ENCODE data around the gene DIP2B.

Gene DIP2B

DNA sequence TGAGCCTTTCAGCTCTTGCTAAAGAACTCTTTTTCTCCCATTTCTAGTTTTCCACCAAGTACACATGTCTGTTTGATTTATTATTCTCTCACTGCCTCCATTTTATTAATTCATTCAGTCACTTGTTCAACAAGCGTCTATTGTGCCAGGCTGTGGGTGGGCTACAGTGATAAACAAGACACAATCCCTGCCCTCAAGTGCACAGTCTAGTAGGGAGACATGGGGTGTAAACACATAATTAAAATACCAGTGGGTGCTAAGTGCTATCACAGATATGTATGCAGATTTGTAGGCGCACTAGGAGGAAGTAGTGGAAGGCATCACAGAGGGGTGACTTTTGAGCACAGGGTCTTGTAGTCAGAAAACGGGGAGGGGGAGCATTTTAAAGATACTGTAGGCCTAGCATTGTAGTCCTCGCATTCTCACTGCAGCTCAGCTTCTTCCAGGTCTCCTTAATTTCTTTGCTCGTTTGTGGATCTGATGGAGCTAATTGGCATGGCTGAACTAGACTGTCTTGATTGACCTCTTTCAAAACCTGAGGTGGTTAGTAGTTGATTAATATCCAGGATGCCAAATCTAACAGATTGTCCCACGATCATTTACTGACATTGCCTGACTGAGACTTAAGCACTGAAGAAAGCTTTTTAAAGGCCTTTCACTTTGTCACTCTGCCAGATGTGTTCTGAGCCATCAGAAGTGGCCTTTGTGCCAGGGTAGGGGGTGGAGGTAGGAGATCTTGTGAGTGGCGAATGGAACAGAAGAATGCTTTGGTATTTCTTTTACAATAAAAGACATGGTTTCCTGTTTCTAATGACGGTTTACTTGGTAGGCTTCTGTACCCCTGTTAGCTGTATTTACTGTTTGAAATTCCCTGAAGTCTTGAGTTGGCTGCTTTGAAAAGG lies 116.9 kb downstream of the DIP2B start:
- no peak for DNase-seq (ENCODE audit: low read depth)
- TF ChIP-seq, protein P1, sequence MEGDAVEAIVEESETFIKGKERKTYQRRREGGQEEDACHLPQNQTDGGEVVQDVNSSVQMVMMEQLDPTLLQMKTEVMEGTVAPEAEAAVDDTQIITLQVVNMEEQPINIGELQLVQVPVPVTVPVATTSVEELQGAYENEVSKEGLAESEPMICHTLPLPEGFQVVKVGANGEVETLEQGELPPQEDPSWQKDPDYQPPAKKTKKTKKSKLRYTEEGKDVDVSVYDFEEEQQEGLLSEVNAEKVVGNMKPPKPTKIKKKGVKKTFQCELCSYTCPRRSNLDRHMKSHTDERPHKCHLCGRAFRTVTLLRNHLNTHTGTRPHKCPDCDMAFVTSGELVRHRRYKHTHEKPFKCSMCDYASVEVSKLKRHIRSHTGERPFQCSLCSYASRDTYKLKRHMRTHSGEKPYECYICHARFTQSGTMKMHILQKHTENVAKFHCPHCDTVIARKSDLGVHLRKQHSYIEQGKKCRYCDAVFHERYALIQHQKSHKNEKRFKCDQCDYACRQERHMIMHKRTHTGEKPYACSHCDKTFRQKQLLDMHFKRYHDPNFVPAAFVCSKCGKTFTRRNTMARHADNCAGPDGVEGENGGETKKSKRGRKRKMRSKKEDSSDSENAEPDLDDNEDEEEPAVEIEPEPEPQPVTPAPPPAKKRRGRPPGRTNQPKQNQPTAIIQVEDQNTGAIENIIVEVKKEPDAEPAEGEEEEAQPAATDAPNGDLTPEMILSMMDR (IDR thresholded peaks at IDR 0.05; ENCODE audit: low read length, missing control alignments), result no peak
- H3K4me3 ChIP-seq (replicated peaks; ENCODE audit: low read depth, low read length), result no peak overlapping the region

DNA sequence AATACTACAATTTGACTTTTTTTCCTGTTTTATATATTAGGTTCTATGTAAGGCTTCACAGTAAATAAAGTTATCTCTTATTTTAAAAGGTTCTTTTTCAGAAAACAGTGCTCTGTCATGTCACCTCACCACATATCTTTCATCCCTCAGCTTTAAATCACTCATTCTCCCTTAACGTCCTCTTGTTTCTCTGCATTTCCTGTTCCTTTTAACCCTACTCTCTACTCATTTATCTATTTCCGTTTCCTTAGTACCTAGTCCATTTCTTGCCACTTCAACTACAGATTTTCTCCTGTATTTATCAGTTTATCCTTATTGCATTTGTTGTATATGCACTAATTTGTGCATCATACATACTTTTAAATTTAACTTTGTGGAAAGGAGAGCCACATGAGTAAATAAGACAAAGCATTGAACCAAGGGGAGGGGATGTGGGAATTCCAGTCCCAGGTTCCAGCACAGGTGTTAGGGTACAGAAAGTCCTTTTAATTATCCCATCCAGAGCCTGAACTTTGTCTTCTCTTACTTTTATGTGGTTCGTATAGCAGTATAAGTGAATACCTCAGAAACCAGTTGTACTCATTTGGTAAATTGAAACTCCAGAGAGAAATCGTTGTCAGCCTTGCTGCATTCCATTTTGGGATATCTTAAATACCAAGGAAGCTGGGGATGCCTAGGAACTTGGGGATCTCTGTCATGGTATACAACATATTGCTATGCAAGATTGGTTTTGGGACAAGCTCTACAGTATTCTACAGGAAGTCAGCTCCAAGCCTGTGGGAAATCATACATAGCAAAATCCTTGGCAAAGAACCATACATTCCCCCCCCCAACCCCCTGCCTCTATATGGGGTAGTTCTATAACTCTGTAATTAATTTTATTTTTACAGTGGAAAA lies 120.5 kb downstream of the DIP2B start:
- DNase-seq (ENCODE audit: low read depth), result no peak
- TF ChIP-seq, protein P1 (IDR thresholded peaks at IDR 0.05; ENCODE audit: low read length, missing control alignments), result no peak
- H3K4me3 ChIP-seq (replicated peaks; ENCODE audit: low read depth, low read length), result no peak overlapping the region

DNA sequence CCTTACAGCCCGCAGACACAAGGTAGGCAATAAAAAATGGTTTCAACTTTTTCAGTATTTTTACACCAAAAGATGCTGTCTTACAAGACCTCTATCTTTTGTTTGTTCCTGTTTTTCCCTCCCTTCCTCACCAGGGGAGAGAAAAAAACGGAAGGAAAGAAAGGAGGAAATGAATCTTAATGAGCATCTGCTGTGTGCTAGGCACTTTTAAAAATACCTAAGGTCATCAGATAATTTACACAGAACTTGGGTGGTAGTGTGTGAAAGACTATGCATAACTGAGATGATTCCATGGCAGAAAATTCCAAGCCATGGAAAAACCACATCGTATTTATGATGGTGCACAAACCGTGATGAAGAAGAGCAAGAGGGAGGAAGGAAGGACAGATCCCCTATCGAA lies 121.2 kb downstream of the DIP2B start:
- H3K4me3 ChIP-seq (replicated peaks; ENCODE audit: low read depth, low read length), result no peak overlapping the region
- TF ChIP-seq, protein P1 (IDR thresholded peaks at IDR 0.05; ENCODE audit: low read length, missing control alignments), result no peak
- no peak for DNase-seq (ENCODE audit: low read depth)

DNA sequence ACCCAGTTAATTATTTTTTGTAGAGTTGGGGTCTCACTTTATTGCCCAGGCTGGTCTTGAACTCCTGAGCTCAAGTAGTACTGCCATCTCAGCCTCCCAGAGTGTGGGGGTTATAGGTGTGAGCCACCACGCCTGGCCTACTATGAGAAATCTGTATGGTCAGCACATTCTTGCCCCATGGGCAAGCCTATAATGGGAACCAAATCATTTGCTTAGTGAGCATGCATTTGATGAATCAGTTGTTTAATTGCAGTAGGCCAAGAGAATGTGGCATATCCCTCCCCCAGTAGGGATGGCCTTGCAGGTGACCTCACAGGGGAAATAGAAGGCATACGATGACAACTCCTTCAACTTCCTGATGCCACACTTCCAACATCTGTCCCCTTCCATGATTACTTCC lies 122.7 kb downstream of the DIP2B start:
- no peak for DNase-seq (ENCODE audit: low read depth)
- TF ChIP-seq, protein P1 (IDR thresholded peaks at IDR 0.05; ENCODE audit: low read length, missing control alignments), result no peak
- no peak overlapping the region for H3K4me3 ChIP-seq (replicated peaks; ENCODE audit: low read depth, low read length)

DNA sequence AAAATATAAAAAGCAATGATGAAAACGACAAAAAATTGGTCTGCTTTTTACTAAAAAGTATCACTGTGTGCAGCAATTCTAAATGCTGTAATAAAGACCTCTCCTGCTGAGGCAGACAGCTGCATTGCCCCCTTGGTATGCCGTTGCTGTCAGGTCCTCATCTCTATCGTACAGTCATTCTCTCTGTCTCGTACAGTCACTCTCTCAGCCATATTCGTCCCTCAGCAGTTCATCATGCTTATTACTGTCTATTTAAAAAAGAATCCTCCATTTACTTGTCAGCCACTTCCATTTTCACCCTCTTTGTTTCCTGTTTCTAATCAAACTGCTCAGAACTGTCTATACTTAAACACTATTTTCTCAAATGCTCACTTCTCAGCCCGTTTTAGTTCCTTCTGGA lies 123.6 kb downstream of the DIP2B start:
- H3K4me3 ChIP-seq (replicated peaks; ENCODE audit: low read depth, low read length), result no peak overlapping the region
- DNase-seq (ENCODE audit: low read depth), result no peak
- TF ChIP-seq, protein P1 (IDR thresholded peaks at IDR 0.05; ENCODE audit: low read length, missing control alignments), result no peak

DNA sequence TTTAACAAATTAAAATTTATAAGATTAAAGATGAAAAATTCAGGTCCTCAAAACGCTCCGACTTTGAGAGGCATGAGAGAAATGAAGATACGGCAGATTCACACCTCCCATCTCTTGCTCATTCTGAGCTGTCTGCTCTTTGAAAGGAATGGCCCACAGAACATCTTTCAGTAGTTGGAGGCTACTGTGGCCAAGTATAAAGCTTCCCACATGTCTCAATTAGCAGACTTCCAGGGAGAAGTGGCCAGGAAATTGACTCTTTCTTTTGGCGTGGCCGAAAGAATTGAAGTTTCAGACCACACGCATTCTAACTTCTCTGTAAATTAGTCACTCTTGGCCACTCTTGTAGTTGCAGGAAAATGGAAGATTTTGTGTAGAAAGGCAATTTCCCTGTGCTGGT lies 129.2 kb downstream of the DIP2B start:
- TF ChIP-seq, protein P1 (IDR thresholded peaks at IDR 0.05; ENCODE audit: low read length, missing control alignments), result no peak
- DNase-seq (ENCODE audit: low read depth), result peak; percentile 68
- no peak overlapping the region for H3K4me3 ChIP-seq (replicated peaks; ENCODE audit: low read depth, low read length)
